Subcutaneous abdominal adipose tissue (tissue), 5 donors: ENCODE measurements around the gene ZNF302.
A peak's percentile ranks its signal among the peaks of the same experiment; 100 is the strongest.
"Not testable (repeated sequence)": the region's sequence is repeated elsewhere in the genome, so short reads cannot be mapped to it uniquely, and the experiment has no call there.

Experiments used
- H3K27ac ChIP-seq: one replicate; pipeline ENCODE4 v1.7.0; 2013; ENCODE audit warnings: low read depth, mild to moderate bottlenecking, inconsistent platforms, low read length, moderate library complexity
- H3K27me3 ChIP-seq, 5 donors: one replicate each; pipeline ENCODE4 v1.7.0; 2013; ENCODE audit warnings: low read length in 5 of 5, inconsistent platforms in 1 of 5; ENCODE audit not compliant: control insufficient read depth in 5 of 5, insufficient read depth in 4 of 5
- H3K36me3 ChIP-seq, 5 donors: one replicate each; pipeline ENCODE4 v1.7.0; 2013; ENCODE audit warnings: low read length in 5 of 5; ENCODE audit not compliant: control insufficient read depth in 5 of 5, insufficient read depth in 5 of 5
- H3K4me1 ChIP-seq, 5 donors: one replicate each; pipeline ENCODE4 v1.7.0; 2013; ENCODE audit warnings: low read length in 5 of 5, mild to moderate bottlenecking in 3 of 5, moderate library complexity in 1 of 5; ENCODE audit not compliant: control insufficient read depth in 5 of 5, insufficient read depth in 5 of 5
- H3K4me3 ChIP-seq, 5 donors: one replicate each; pipeline ENCODE4 v1.7.0; 2013; ENCODE audit warnings: low read length in 5 of 5, low read depth in 1 of 5
- H3K9ac ChIP-seq, 5 donors: one replicate each; pipeline ENCODE4 v1.7.0; 2013; ENCODE audit warnings: low read length in 5 of 5, mild to moderate bottlenecking in 4 of 5, moderate library complexity in 3 of 5
- H3K9me3 ChIP-seq, 5 donors: one replicate each; pipeline ENCODE4 v1.7.0; 2013; ENCODE audit warnings: low read length in 5 of 5; ENCODE audit not compliant: control insufficient read depth in 5 of 5
- donor health status: healthy.
- donor health status: healthy.
- donor health status: healthy.
- donor health status: healthy.
- donor health status: healthy.

ZNF302 gene

DNA sequence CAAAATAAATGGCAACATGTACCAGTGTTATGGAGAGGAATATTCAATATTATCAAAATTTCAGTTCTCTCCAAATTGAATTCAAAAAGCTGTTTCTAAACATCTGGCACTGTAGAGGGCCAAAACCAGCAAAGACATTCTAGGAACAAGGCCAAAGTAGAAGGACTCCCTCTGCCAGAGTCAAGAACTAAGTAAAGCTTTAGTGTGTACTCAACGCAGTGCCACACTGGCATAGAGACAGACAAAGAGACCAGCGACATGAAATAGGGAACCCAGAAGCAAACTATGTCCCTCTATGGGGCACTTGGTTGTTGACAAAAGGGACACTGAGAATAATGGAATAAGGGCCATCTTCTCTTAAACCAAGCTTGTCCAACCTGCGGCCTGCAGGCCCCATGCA is 16.1 kb upstream of the ZNF302 start:
- Histone ChIP-seq H3K36me3 (no peaks in the 10 kb centered on the region), H3K9me3 (no peaks in the 10 kb centered on the region), H3K4me1 (peaks cover 0 to 10% (median 4%) of the 10 kb centered on the region in 5 donors), H3K27me3 (no peaks in the 10 kb centered on the region), H3K4me3 (no peak overlapping the region), H3K9ac (peak overlapping the region in 1 of 5 donors; percentile 28), H3K27ac (no peak overlapping the region)

DNA sequence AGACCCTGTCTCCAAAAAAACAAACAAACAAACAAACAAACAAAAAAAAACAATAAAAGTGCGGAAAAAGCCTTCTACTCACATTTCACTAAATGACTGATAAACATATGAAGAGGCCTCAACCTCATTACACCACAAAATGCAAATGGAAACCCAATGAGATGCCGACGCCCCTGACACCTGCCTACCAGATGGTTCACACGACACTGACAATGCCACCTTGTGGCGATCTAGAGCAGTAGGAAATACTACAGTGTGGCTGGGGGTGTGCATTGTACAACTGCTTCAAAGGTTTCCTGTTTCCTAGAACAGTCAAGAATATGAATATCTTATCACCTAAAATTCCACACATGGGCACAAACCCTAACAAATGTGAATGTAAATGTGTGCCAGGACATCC is 14.6 kb upstream of the ZNF302 start:
- H3K9ac ChIP-seq, result no peak overlapping the region
- no peaks in the 10 kb centered on the region for H3K27me3 ChIP-seq
- H3K27ac ChIP-seq, result no peak overlapping the region
- H3K4me3 ChIP-seq, result no peak overlapping the region
- H3K36me3 ChIP-seq, result no peaks in the 10 kb centered on the region
- no peaks in the 10 kb centered on the region for H3K9me3 ChIP-seq
- H3K4me1 ChIP-seq, result peaks cover 0 to 20% (median 14%) of the 10 kb centered on the region in 5 donors

DNA sequence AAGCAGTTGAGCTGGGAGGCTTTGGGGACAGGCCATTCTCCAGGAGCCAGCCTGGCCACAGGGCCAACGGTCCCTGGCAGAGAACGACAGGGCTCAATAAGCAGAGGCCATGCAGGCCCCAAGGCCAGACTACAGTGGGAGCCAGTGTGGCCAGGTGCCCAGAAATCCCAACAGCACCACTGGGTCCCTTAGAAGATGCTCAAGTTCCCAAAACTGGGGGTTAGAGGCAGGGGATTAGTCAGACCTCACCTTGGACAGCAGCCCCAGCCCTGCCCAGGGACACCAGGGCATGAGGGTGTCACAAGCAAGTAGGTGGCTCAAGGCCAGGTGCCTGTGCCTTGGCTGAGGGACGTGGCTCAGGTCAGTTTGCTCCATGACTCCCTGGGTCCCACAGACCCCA is 13.3 kb upstream of the ZNF302 start:
- peak overlapping the region in 1 of 5 donors; percentile 19 for H3K9ac ChIP-seq
- no peak overlapping the region for H3K27ac ChIP-seq
- H3K4me1 ChIP-seq, result peaks cover 0 to 21% (median 14%) of the 10 kb centered on the region in 5 donors
- H3K36me3 ChIP-seq, result no peaks in the 10 kb centered on the region
- H3K9me3 ChIP-seq, result no peaks in the 10 kb centered on the region
- H3K27me3 ChIP-seq, result no peaks in the 10 kb centered on the region
- H3K4me3 ChIP-seq, result no peak overlapping the region

DNA sequence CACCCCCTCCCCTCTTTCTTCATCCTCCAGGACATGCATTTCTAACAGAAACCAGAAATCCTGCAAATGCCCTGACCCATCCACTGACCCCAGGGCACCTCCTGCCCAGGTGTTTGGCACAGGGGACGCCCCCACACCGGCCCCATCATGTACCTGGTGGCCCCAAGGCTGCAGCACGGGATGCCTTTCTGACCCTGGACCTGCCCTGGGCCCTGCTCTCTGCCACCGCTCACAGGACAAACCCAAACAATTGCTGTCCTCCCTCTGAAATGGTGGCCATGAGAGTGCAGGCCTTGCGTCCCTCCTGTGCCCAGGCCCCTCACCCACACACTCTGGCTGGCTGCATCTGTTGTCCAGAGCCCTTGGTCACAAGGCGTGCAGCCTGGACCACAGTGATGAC is 12.6 kb upstream of the ZNF302 start:
- no peak overlapping the region for H3K9ac ChIP-seq
- H3K36me3 ChIP-seq, result no peaks in the 10 kb centered on the region
- no peaks in the 10 kb centered on the region for H3K27me3 ChIP-seq
- H3K4me1 ChIP-seq, result peaks cover 0 to 21% (median 14%) of the 10 kb centered on the region in 5 donors
- H3K4me3 ChIP-seq, result no peak overlapping the region
- H3K9me3 ChIP-seq, result no peaks in the 10 kb centered on the region
- H3K27ac ChIP-seq, result no peak overlapping the region

DNA sequence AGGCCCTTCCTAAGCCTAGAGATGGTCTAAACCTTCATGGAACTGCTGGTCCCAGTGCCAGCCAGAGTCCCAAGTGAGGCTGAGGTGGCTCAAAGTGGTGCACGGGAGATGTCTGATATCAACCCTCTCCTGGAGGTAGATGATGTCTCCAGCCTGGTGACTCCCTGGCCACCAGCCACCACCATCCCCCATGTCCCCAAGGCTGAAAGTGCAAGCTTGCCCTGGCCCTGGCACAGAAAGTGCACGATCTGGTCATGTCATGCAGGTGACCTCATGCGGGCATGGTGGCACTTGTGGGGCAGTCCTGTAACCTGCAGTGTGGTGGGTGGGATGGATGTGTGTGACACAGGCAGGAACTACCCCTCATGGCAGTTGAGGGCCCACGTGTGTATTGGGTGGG is 12.2 kb upstream of the ZNF302 start:
- H3K36me3 ChIP-seq, H3K27ac ChIP-seq, H3K27me3 ChIP-seq, H3K9me3 ChIP-seq, H3K4me3 ChIP-seq, H3K9ac ChIP-seq: not testable (repeated sequence)
- H3K4me1 ChIP-seq, result peaks cover 0 to 21% (median 14%) of the 10 kb centered on the region in 5 donors

DNA sequence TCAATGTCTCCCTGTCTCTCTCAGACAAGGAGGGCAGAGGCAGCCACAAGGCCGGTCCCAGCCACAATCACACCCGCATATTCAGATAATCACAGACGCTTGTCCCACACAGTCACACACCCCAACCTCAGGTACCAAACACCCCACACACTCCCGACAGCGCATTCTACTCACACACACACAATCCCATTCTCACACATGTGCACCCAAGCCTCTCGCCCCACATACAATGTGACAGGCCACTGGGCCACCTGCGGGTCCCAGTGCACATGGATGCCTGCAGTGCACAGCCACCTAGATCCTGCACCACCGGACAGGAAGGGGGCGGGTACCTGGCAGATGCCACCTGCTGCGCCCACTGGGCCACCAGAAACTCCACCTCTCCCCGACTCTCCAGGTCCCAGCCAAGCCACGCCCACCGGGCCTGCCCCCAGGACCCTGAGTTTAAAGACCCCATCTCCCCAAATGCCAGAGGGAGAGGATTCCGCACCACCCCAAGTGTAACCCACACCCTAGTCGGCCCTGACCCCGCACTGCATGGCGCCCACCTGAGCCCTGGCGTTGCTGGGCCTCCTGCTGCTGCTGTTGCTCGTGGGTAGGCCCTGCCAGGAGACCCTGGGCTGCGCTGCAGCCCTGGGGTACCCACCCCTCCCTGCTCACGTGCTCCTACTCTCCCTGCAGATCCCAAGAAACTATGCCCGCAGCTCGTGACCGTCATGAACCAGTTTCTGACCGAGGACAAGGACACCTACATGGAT is 11.1 kb upstream of the ZNF302 start:
- H3K27me3 ChIP-seq, result no peaks in the 10 kb centered on the region
- no peaks in the 10 kb centered on the region for H3K9me3 ChIP-seq
- peak overlapping the region in 1 of 5 donors; percentile 62 for H3K4me3 ChIP-seq
- no peak overlapping the region for H3K27ac ChIP-seq
- H3K9ac ChIP-seq, result no peak overlapping the region
- peaks cover 0 to 18% (median 14%) of the 10 kb centered on the region in 5 donors for H3K4me1 ChIP-seq
- no peaks in the 10 kb centered on the region for H3K36me3 ChIP-seq

DNA sequence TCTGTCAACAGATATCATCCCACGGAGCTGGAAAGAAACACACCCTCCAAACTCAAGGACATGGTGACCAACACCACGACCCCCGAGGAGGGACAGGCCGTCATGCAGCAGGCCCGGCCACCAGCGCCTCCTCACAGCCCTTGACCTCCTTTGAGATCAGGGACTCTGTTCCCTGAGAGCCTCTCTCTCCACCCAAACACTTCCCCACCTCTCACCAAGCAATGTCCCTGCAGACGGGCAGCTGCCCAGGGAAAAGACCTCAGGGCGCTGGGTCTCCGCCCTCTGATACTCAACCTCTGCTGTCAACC is 10.6 kb upstream of the ZNF302 start:
- H3K9ac ChIP-seq, result peak overlapping the region in 1 of 5 donors; percentile 72

DNA sequence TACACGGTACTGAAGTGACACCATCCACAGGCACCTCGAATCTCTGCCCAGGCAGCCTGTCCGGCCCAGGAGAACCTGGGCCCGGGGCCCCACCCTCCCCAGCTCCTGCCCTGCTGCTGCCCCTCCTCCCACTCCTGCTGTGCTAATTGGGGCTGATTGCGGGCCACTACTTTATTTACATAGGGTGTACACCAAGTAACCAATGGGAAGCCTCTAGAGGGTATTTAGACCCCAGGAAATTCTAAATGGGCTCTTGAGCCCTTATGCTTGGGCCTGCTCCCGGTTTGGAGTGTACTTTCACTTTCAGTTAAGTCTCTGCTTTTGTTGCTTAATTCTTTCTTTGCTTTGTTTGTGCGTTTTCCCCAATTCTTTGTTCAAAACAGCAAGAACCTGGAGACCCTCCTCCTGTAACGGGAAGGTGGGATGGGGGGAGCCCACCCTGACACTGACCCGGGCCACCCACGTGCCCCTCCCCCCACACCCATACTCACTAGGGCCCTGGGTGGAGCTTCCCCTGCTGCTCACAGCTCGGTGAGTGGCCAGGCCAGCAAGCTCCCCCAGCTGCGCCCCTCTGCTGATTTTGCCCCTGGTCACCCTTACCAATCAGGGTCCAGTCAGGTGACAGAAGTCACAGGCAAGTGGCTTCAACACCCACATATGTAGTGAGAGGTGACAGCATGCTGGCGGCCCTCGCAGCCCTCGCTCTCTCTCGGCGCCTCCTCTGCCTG is 10.0 kb upstream of the ZNF302 start:
- H3K36me3 ChIP-seq, result no peaks in the 10 kb centered on the region
- peaks cover 0 to 15% (median 9%) of the 10 kb centered on the region in 5 donors for H3K4me1 ChIP-seq
- H3K4me3 ChIP-seq, result peak overlapping the region; percentile 58 to 72 (median 62)
- H3K27me3 ChIP-seq, result no peaks in the 10 kb centered on the region
- H3K27ac ChIP-seq, result no peak overlapping the region
- H3K9ac ChIP-seq, result peak overlapping the region in 3 of 5 donors; percentile 55 to 72 (median 63)
- no peaks in the 10 kb centered on the region for H3K9me3 ChIP-seq

More for the DNA sequence above, 10.6 kb upstream of the ZNF302 start:
- Histone ChIP-seq H3K27ac (no peak overlapping the region), H3K27me3 (no peaks in the 10 kb centered on the region), H3K36me3 (no peaks in the 10 kb centered on the region), H3K4me3 (peak overlapping the region in 4 of 5 donors; percentile 58 to 65 (median 62)), H3K9me3 (no peaks in the 10 kb centered on the region), H3K4me1 (peaks cover 0 to 15% (median 12%) of the 10 kb centered on the region in 5 donors)

DNA sequence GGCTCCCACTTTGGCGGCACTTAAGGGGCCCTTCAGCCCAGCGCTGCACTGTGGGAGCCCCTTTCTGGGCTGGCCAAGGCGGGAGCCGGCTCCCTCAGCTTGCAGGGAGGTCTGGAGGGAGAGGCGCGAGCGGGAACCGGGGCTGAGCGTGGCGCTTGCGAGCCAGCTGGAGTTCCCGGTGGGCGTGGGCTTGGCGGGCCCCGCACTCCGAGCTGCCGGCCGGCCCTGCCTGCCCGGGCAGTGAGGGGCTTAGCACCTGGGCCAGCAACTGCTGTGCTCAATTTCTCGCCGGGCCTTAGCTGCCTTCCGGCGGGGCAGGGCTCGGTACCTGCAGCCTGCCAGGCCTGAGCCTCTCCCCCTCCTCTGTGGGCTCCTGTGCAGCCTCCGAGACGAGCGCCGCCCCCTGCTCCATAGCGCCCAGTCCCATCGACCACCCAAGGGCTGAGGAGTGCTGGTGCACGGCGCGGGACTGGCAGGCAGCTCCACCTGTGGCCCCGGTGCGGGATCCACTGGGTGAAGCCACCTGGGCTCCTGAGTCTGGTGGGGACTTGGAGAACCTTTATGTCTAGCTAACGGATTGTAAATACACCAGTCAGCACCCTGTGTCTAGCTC is 9.3 kb upstream of the ZNF302 start:
- not testable (repeated sequence) for H3K9me3 ChIP-seq, H3K27ac ChIP-seq, H3K36me3 ChIP-seq, H3K9ac ChIP-seq, H3K27me3 ChIP-seq
- peaks cover 0 to 15% (median 9%) of the 10 kb centered on the region in 5 donors for H3K4me1 ChIP-seq
- H3K4me3 ChIP-seq, result peak overlapping the region in 2 of 5 donors; percentile 58 to 62

DNA sequence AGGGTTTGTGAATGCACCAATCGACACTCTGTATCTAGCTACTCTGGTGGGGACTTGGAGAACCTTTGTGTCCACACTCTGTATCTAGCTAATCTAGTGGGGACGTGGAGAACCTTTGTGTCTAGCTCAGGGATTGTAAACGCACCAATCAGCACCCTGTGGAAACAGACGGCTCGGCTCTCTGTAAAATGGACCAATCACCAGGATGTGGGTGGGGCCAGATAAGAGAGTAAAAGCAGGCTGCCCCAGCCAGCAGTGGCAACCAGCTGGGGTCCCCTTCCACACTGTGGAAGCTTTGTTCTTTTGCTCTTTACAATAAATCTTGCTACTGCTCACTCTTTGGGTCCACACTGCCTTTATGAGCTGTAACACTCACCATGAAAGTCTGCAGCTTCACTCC is 8.8 kb upstream of the ZNF302 start:
- H3K9ac ChIP-seq, H3K27me3 ChIP-seq, H3K27ac ChIP-seq, H3K9me3 ChIP-seq, H3K4me3 ChIP-seq, H3K36me3 ChIP-seq: not testable (repeated sequence)
- peaks cover 0 to 15% (median 9%) of the 10 kb centered on the region in 5 donors for H3K4me1 ChIP-seq
